Hepatocyte (in vitro differentiated cells): ENCODE data around the gene RNU5D-1. TPM values are rescaled to one million over a fixed set of nuclear protein-coding genes. Genes with fewer than 3 reads are reported as not detected.

Experiments used
- DNase-seq: peaks from one replicate; pipeline ENCODE4 v3.0.0-alpha.2; 2016; ENCODE audit warnings: low spot score
- H2AFZ ChIP-seq: fragments of 200-600 bp; sonication (generic); 2 replicates; pipeline ENCODE4 v1.6.0; 2016; ENCODE audit warnings: antibody characterized with exemption, mild to moderate bottlenecking
- H3K27ac ChIP-seq: fragments of 200-600 bp; sonication (generic); 2 replicates; pipeline ENCODE4 v1.5.1; 2016; ENCODE audit warnings: mild to moderate bottlenecking
- H3K27me3 ChIP-seq: fragments of 200-600 bp; sonication (generic); 2 replicates; pipeline ENCODE4 v1.6.1; 2016
- H3K36me3 ChIP-seq: fragments of 200-600 bp; sonication (generic); replicated peaks from 2 replicates; pipeline ENCODE4 v1.5.1; 2016; ENCODE audit warnings: low read depth; ENCODE audit not compliant: insufficient read depth
- H3K4me1 ChIP-seq: fragments of 200-600 bp; sonication (generic); 2 replicates; pipeline ENCODE4 v1.5.1; 2016; ENCODE audit warnings: mild to moderate bottlenecking, moderate library complexity; ENCODE audit not compliant: insufficient read depth
- H3K4me2 ChIP-seq: fragments of 200-600 bp; sonication (generic); 2 replicates; pipeline ENCODE4 v1.6.0; 2016
- H3K4me3 ChIP-seq: fragments of 200-600 bp; sonication (generic); 2 replicates; pipeline ENCODE4 v1.5.1; 2016; ENCODE audit warnings: mild to moderate bottlenecking
- H3K79me2 ChIP-seq: fragments of 200-600 bp; sonication (generic); 2 replicates; pipeline ENCODE4 v1.6.0; 2017; ENCODE audit warnings: mild to moderate bottlenecking
- H3K9me2 ChIP-seq: fragments of 200-600 bp; sonication (generic); replicated peaks from 2 replicates; pipeline ENCODE4 v1.6.0; 2017; ENCODE audit warnings: mild to moderate bottlenecking; ENCODE audit not compliant: insufficient read depth
- H3K9me3 ChIP-seq: fragments of 200-600 bp; sonication (generic); 2 replicates; pipeline ENCODE4 v1.5.1; 2016; ENCODE audit warnings: low read depth, mild to moderate bottlenecking
- H4K20me1 ChIP-seq: fragments of 200-600 bp; sonication (generic); 2 replicates; pipeline ENCODE4 v1.6.0; 2016; ENCODE audit warnings: mild to moderate bottlenecking; ENCODE audit not compliant: insufficient read depth, poor library complexity, severe bottlenecking
- CTCF ChIP-seq: fragments of 200-600 bp; sonication (generic); IDR thresholded peaks from 2 replicates; pipeline ENCODE4 v1.5.1; 2016; ENCODE audit warnings: antibody characterized with exemption, mild to moderate bottlenecking; ENCODE audit not compliant: poor library complexity
- EZH2 ChIP-seq: fragments of 200-600 bp; sonication (generic); IDR thresholded peaks from 2 replicates; pipeline ENCODE4 v1.6.1; 2016; ENCODE audit warnings: antibody characterized with exemption, mild to moderate bottlenecking, borderline replicate concordance
- EZH2phosphoT487 ChIP-seq: fragments of 200-600 bp; sonication (generic); IDR thresholded peaks from one replicate; pipeline ENCODE4 v1.6.1; 2018; ENCODE audit warnings: antibody characterized with exemption, mild to moderate bottlenecking, low read depth, moderate library complexity; ENCODE audit not compliant: unreplicated experiment, severe bottlenecking
- WGBS: methylation state at CpG from one replicate; pipeline ENCODE4 v1.1.6; 2016; ENCODE audit warnings: low lambda C conversion rate; ENCODE audit errors: missing lambda C conversion rate; 5-methylcytosine and 5-hydroxymethylcytosine counted together
- polyA plus RNA-seq: library from polyadenylated mRNA; unstranded; fragments of >200 nt; fragmentation: Nextera tagmentation; extraction: Ambion mirVana; gene quantifications from 2 replicates; pipeline ENCODE4 v1.2.1, GENCODE V29; 2016
- total RNA-seq: library from RNA; depleted of rRNA; stranded (reverse); fragments of >200 nt; gene quantifications from 2 replicates; pipeline ENCODE4 v1.2.3, GENCODE V29; 2014

RNU5D-1 gene
- total and polyA plus RNA-seq, 2 experiments from 2014 or later, result not detected

- Histone ChIP-seq H3K27ac (no peak overlapping the region), H3K4me1 (no peaks in the 10 kb centered on the region), H3K79me2 (no peaks in the 10 kb centered on the region), H2AFZ (no peak overlapping the region), H3K9me3 (no peaks in the 10 kb centered on the region), H3K4me3 (no peak overlapping the region), H3K9me2 (no peaks in the 10 kb centered on the region), H3K4me2 (no peak overlapping the region), H3K27me3 (no peaks in the 10 kb centered on the region), H3K36me3 (no peaks in the 10 kb centered on the region), H4K20me1 (no peaks in the 10 kb centered on the region)
- TF ChIP-seq EZH2phosphoT487 (no peak), CTCF (no peak), EZH2 (no peak)
- DNase-seq, result no peak
- WGBS, result 91% methylated on average over 7 of the region's 7 CpGs
These were observed 36.0 kb downstream of the RNU5D-1 start for GRCh38 chr1:44694863-44695478.

- Histone ChIP-seq H3K27me3 (no peaks in the 10 kb centered on the region), H3K36me3 (no peaks in the 10 kb centered on the region), H3K4me3 (no peak overlapping the region), H3K4me1 (no peaks in the 10 kb centered on the region), H2AFZ (no peak overlapping the region), H3K9me3 (no peaks in the 10 kb centered on the region), H3K9me2 (no peaks in the 10 kb centered on the region), H3K27ac (no peak overlapping the region), H4K20me1 (no peaks in the 10 kb centered on the region), H3K4me2 (no peak overlapping the region), H3K79me2 (no peaks in the 10 kb centered on the region)
- no peak for TF ChIP-seq CTCF
- TF ChIP-seq EZH2, result no peak
- TF ChIP-seq EZH2phosphoT487, result no peak
- DNase-seq, result no peak
- WGBS, result 98% methylated on average over 3 of the region's 3 CpGs
These were observed 37.1 kb downstream of the RNU5D-1 start for GRCh38 chr1:44693900-44694299.

GRCh38 chr1:44693159-44693558 is 37.8 kb downstream of the RNU5D-1 start:
- Histone ChIP-seq H3K27ac (no peak overlapping the region), H3K9me3 (no peaks in the 10 kb centered on the region), H2AFZ (no peak overlapping the region), H4K20me1 (no peaks in the 10 kb centered on the region), H3K4me1 (no peaks in the 10 kb centered on the region), H3K4me3 (no peak overlapping the region), H3K27me3 (no peaks in the 10 kb centered on the region), H3K36me3 (no peaks in the 10 kb centered on the region), H3K9me2 (no peaks in the 10 kb centered on the region), H3K4me2 (no peak overlapping the region), H3K79me2 (no peaks in the 10 kb centered on the region)
- WGBS, result 69% methylated on average over 2 of the region's 2 CpGs
- no peak for DNase-seq
- TF ChIP-seq CTCF (no peak), EZH2phosphoT487 (no peak), EZH2 (no peak)

- Histone ChIP-seq H3K9me3 (no peaks in the 10 kb centered on the region), H3K27ac (no peak overlapping the region), H3K4me3 (no peak overlapping the region), H3K4me1 (no peaks in the 10 kb centered on the region), H3K79me2 (no peaks in the 10 kb centered on the region), H3K36me3 (no peaks in the 10 kb centered on the region), H3K4me2 (no peak overlapping the region), H3K9me2 (no peaks in the 10 kb centered on the region), H3K27me3 (no peaks in the 10 kb centered on the region), H2AFZ (no peak overlapping the region), H4K20me1 (no peaks in the 10 kb centered on the region)
- no peak for DNase-seq
- 78% methylated on average over 3 of the region's 3 CpGs for WGBS
- no peak for TF ChIP-seq CTCF
- TF ChIP-seq EZH2phosphoT487, result no peak
- no peak for TF ChIP-seq EZH2
These were observed 41.6 kb downstream of the RNU5D-1 start for GRCh38 chr1:44689447-44689765.
